ENCODE data around the gene ZNF350. TPM values are rescaled to one million over a fixed set of nuclear protein-coding genes. Genes with fewer than 3 reads are reported as not detected.
"Not testable (repeated sequence)": the region's sequence is repeated elsewhere in the genome, so short reads cannot be mapped to it uniquely, and the experiment has no call there.

The ZNF350 gene
- total RNA-seq, 2 donors from 2014 or later = 3.1 to 5.9 TPM

GRCh38 chr19:52007451-52007805 is 20.8 kb upstream of the ZNF350 start:
- 3 to 4% methylated on average over 2 to 9 of the region's 9 CpGs for WGBS, 2 donors
- Histone ChIP-seq H3K9me3 (peaks cover 0 to 13% (median 0%) of the 10 kb centered on the region in 3 donors), H3K36me3 (replicated peaks in 1 of 2; ENCODE audit: insufficient read depth in 1 of 2, low read depth in 2 of 2) (peaks cover under 1 to 7% of the 10 kb centered on the region in 2 donors), H3K27ac (peak overlapping the region; percentile 71 to 89 (median 85)), H3K27me3 (no peaks in the 10 kb centered on the region), H3K4me1 (peaks cover 4% of the 10 kb centered on the region), H3K4me3 (peak overlapping the region; percentile 36 to 76)
- peak in 3 of 4 donors; percentile 18 to 50 (median 21) for DNase-seq
- ATAC-seq = peak; percentile 41
- TF ChIP-seq POLR2A (IDR thresholded peaks at IDR 0.05) (no peak), CTCF (IDR thresholded peaks at IDR 0.05) (no peak)
- intact Hi-C loops (cut with DNase I) = no loop called here

GRCh38 chr19:51994048-51994644 is 7.5 kb upstream of the ZNF350 start:
- Histone ChIP-seq H3K9me3 (peaks cover 0 to 84% (median 10%) of the 10 kb centered on the region in 3 donors), H3K27me3 (no peaks in the 10 kb centered on the region), H3K27ac (no peak overlapping the region), H3K4me3 (no peak overlapping the region), H3K36me3 (replicated peaks in 1 of 2; ENCODE audit: insufficient read depth in 1 of 2, low read depth in 2 of 2) (peaks cover 27 to 36% of the 10 kb centered on the region in 2 donors), H3K4me1 (no peaks in the 10 kb centered on the region)
- no peak for TF ChIP-seq POLR2A (IDR thresholded peaks at IDR 0.05)
- TF ChIP-seq CTCF (IDR thresholded peaks at IDR 0.05) = no peak
- intact Hi-C loops (cut with DNase I) = no loop called here
- no peak for ATAC-seq
- 97 to 98% methylated on average over 2 of the region's 2 CpGs for WGBS, 2 donors
- no peak for DNase-seq

GRCh38 chr19:51993422-51993821 is 6.8 kb upstream of the ZNF350 start:
- TF ChIP-seq CTCF (IDR thresholded peaks at IDR 0.05) = no peak
- no peak for TF ChIP-seq POLR2A (IDR thresholded peaks at IDR 0.05)
- Histone ChIP-seq H3K27me3 (no peaks in the 10 kb centered on the region), H3K9me3 (peaks cover 0 to 87% (median 10%) of the 10 kb centered on the region in 3 donors), H3K36me3 (replicated peaks in 1 of 2; ENCODE audit: insufficient read depth in 1 of 2, low read depth in 2 of 2) (peaks cover 20 to 29% of the 10 kb centered on the region in 2 donors), H3K4me1 (no peaks in the 10 kb centered on the region), H3K27ac (no peak overlapping the region), H3K4me3 (no peak overlapping the region)
- intact Hi-C loops (cut with DNase I) = no loop called here
- DNase-seq = no peak
- no peak for ATAC-seq
- WGBS, 2 donors = 97 to 100% methylated on average over 10 of the region's 10 CpGs

GRCh38 chr19:51983361-51983760 is 3.3 kb downstream of the ZNF350 start:
- Histone ChIP-seq H3K9me3 (peaks cover 0 to 41% (median 0%) of the 10 kb centered on the region in 3 donors), H3K4me1 (peaks cover 7% of the 10 kb centered on the region), H3K27me3 (no peaks in the 10 kb centered on the region), H3K36me3 (replicated peaks in 1 of 2; ENCODE audit: insufficient read depth in 1 of 2, low read depth in 2 of 2) (no peaks in the 10 kb centered on the region), H3K27ac (no peak overlapping the region), H3K4me3 (no peak overlapping the region)
- intact Hi-C loops (cut with DNase I) = no loop called here
- 90 to 94% methylated on average over 4 of the region's 4 CpGs for WGBS, 2 donors
- TF ChIP-seq CTCF (IDR thresholded peaks at IDR 0.05) (no peak), POLR2A (IDR thresholded peaks at IDR 0.05) (no peak)
- ATAC-seq (no peak), DNase-seq (no peak)

GRCh38 chr19:51980926-51981325 is 5.7 kb downstream of the ZNF350 start:
- ATAC-seq; DNase-seq; H3K4me1 ChIP-seq; H3K4me3 ChIP-seq; H3K36me3 ChIP-seq (replicated peaks in 1 of 2; ENCODE audit: insufficient read depth in 1 of 2, low read depth in 2 of 2); H3K27ac ChIP-seq; H3K27me3 ChIP-seq; intact Hi-C loops (cut with DNase I): not testable (repeated sequence)
- peaks cover 0 to 58% (median 0%) of the 10 kb centered on the region in 3 donors for H3K9me3 ChIP-seq
- 88 to 98% methylated on average over 6 of the region's 6 CpGs for WGBS, 2 donors
